ENCODE data around the gene PSMD9.

PSMD9 gene

GRCh38 chr12:121843236-121843982, 45.2 kb upstream of the PSMD9 start:
- Histone ChIP-seq H3K27ac (replicated peaks; ENCODE audit: low read length) (no peak overlapping the region), H3K9ac (ENCODE audit: low read depth, low read length, poor library complexity) (no peak overlapping the region), H2BK12ac (ENCODE audit: low read length) (no peak overlapping the region), H3K4me2 (ENCODE audit: insufficient read depth, low read length, poor library complexity, severe bottlenecking) (no peak overlapping the region), H3K27me3 (ENCODE audit: control insufficient read depth in 3 of 3, insufficient read depth in 3 of 3, low read depth in 1 of 3, low read length in 3 of 3) (no peaks in the 10 kb centered on the region), H3K4me1 (ENCODE audit: control insufficient read depth in 2 of 2, insufficient read depth in 1 of 2, low read depth in 1 of 2, low read length in 2 of 2) (peaks cover 0 to 2% of the 10 kb centered on the region in 2 donors), H2BK15ac (ENCODE audit: low read length) (no peak overlapping the region), H3K14ac (ENCODE audit: low read length) (no peak overlapping the region), H3K79me1 (ENCODE audit: low read depth, low read length) (no peaks in the 10 kb centered on the region), H3K4me3 (ENCODE audit: low read length in 2 of 2) (no peak overlapping the region), H2BK5ac (ENCODE audit: low read length) (no peak overlapping the region), H3K18ac (ENCODE audit: low read length) (peak overlapping the region; percentile 56), H3K36me3 (replicated peaks in 1 of 2; ENCODE audit: control insufficient read depth in 2 of 2, insufficient read depth in 2 of 2, low read length in 2 of 2) (no peaks in the 10 kb centered on the region), H3K23ac (ENCODE audit: low read depth, low read length, poor library complexity) (no peak overlapping the region), H3K9me3 (replicated peaks in 1 of 2; ENCODE audit: control insufficient read depth in 2 of 2, insufficient read depth in 1 of 2, low read depth in 1 of 2, low read length in 2 of 2) (peaks cover 0 to 1% of the 10 kb centered on the region in 2 donors), H4K91ac (ENCODE audit: low read depth, low read length, poor library complexity) (no peak overlapping the region), H2AFZ (ENCODE audit: low read length) (no peak overlapping the region), H2BK120ac (ENCODE audit: low read depth, low read length) (no peak overlapping the region), H4K8ac (ENCODE audit: low read depth, low read length) (no peak overlapping the region), H2AK5ac (ENCODE audit: low read depth, low read length) (no peak overlapping the region), H3K4ac (ENCODE audit: low read length) (no peak overlapping the region)
- WGBS, 2 donors (ENCODE audit: extremely low coverage in 2 of 2, insufficient read length in 2 of 2, insufficient replicate concordance in 1 of 2), result no CpG with 5 or more reads among the region's 13 CpGs
- DNase-seq (ENCODE audit: low spot score), result no peak

- H3K23ac ChIP-seq (ENCODE audit: low read depth, low read length, poor library complexity), result no peak overlapping the region
- no peak overlapping the region for H2BK12ac ChIP-seq (ENCODE audit: low read length)
- no peak overlapping the region for H3K9ac ChIP-seq (ENCODE audit: low read depth, low read length, poor library complexity)
- H3K79me1 ChIP-seq (ENCODE audit: low read depth, low read length), result no peaks in the 10 kb centered on the region
- no peak overlapping the region for H4K91ac ChIP-seq (ENCODE audit: low read depth, low read length, poor library complexity)
- H3K4me3 ChIP-seq (ENCODE audit: low read length in 2 of 2), result no peak overlapping the region
- no peak overlapping the region for H3K4ac ChIP-seq (ENCODE audit: low read length)
- H3K27me3 ChIP-seq (ENCODE audit: control insufficient read depth in 3 of 3, insufficient read depth in 3 of 3, low read depth in 1 of 3, low read length in 3 of 3), result no peaks in the 10 kb centered on the region
- no CpG with 5 or more reads among the region's 1 CpG for WGBS, 2 donors (ENCODE audit: extremely low coverage in 2 of 2, insufficient read length in 2 of 2, insufficient replicate concordance in 1 of 2)
- no peak overlapping the region for H2AK5ac ChIP-seq (ENCODE audit: low read depth, low read length)
- H2BK15ac ChIP-seq (ENCODE audit: low read length), result no peak overlapping the region
- H3K18ac ChIP-seq (ENCODE audit: low read length), result no peak overlapping the region
- no peak overlapping the region for H2BK5ac ChIP-seq (ENCODE audit: low read length)
- H2AFZ ChIP-seq (ENCODE audit: low read length), result no peak overlapping the region
- no peak overlapping the region for H4K8ac ChIP-seq (ENCODE audit: low read depth, low read length)
- no peak overlapping the region for H3K14ac ChIP-seq (ENCODE audit: low read length)
- H2BK120ac ChIP-seq (ENCODE audit: low read depth, low read length), result no peak overlapping the region
- H3K4me1 ChIP-seq (ENCODE audit: control insufficient read depth in 2 of 2, insufficient read depth in 1 of 2, low read depth in 1 of 2, low read length in 2 of 2), result no peaks in the 10 kb centered on the region
- H3K36me3 ChIP-seq (replicated peaks in 1 of 2; ENCODE audit: control insufficient read depth in 2 of 2, insufficient read depth in 2 of 2, low read length in 2 of 2), result no peaks in the 10 kb centered on the region
- no peak overlapping the region for H3K4me2 ChIP-seq (ENCODE audit: insufficient read depth, low read length, poor library complexity, severe bottlenecking)
- DNase-seq (ENCODE audit: low spot score), result no peak
- no peak overlapping the region for H3K27ac ChIP-seq (replicated peaks; ENCODE audit: low read length)
- peaks cover 0 to 1% of the 10 kb centered on the region in 2 donors for H3K9me3 ChIP-seq (replicated peaks in 1 of 2; ENCODE audit: control insufficient read depth in 2 of 2, insufficient read depth in 1 of 2, low read depth in 1 of 2, low read length in 2 of 2)
Measured at GRCh38 chr12:121845701-121846100, 42.9 kb upstream of the PSMD9 start.

DNA sequence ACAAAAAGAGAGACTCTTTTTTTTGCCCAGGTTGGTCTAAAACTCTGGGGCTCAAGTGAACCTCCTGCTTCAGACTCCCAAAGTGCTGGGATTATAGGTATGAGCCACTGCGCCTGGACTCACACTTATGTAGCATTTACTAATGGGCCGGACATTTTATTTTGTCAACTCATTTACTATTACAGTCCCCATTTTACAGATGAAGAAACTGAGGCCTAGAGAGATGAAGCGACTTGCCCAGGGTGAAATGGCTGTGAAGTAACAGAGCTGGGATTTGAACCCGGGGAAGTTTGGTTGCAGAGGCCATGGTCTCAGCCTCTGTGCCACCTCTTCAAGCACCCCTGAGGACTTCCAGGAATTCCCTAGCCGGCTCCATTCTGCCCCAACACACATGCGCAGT, 39.4 kb upstream of the PSMD9 start:
- Histone ChIP-seq H2AK5ac (ENCODE audit: low read depth, low read length) (no peak overlapping the region), H3K14ac (ENCODE audit: low read length) (no peak overlapping the region), H3K27ac (replicated peaks; ENCODE audit: low read length) (no peak overlapping the region), H3K4me3 (ENCODE audit: low read length in 2 of 2) (no peak overlapping the region), H3K36me3 (replicated peaks in 1 of 2; ENCODE audit: control insufficient read depth in 2 of 2, insufficient read depth in 2 of 2, low read length in 2 of 2) (no peaks in the 10 kb centered on the region), H2AFZ (ENCODE audit: low read length) (no peak overlapping the region), H3K4me1 (ENCODE audit: control insufficient read depth in 2 of 2, insufficient read depth in 1 of 2, low read depth in 1 of 2, low read length in 2 of 2) (no peaks in the 10 kb centered on the region), H4K8ac (ENCODE audit: low read depth, low read length) (no peak overlapping the region), H3K27me3 (ENCODE audit: control insufficient read depth in 3 of 3, insufficient read depth in 3 of 3, low read depth in 1 of 3, low read length in 3 of 3) (no peaks in the 10 kb centered on the region), H2BK12ac (ENCODE audit: low read length) (no peak overlapping the region), H3K9me3 (replicated peaks in 1 of 2; ENCODE audit: control insufficient read depth in 2 of 2, insufficient read depth in 1 of 2, low read depth in 1 of 2, low read length in 2 of 2) (peaks cover 0 to 1% of the 10 kb centered on the region in 2 donors), H3K9ac (ENCODE audit: low read depth, low read length, poor library complexity) (no peak overlapping the region), H2BK5ac (ENCODE audit: low read length) (no peak overlapping the region), H3K79me1 (ENCODE audit: low read depth, low read length) (no peaks in the 10 kb centered on the region), H3K4me2 (ENCODE audit: insufficient read depth, low read length, poor library complexity, severe bottlenecking) (no peak overlapping the region), H3K4ac (ENCODE audit: low read length) (no peak overlapping the region), H2BK120ac (ENCODE audit: low read depth, low read length) (no peak overlapping the region), H3K23ac (ENCODE audit: low read depth, low read length, poor library complexity) (no peak overlapping the region), H3K18ac (ENCODE audit: low read length) (no peak overlapping the region), H4K91ac (ENCODE audit: low read depth, low read length, poor library complexity) (no peak overlapping the region), H2BK15ac (ENCODE audit: low read length) (no peak overlapping the region)
- no CpG with 5 or more reads among the region's 6 CpGs for WGBS, 2 donors (ENCODE audit: extremely low coverage in 2 of 2, insufficient read length in 2 of 2, insufficient replicate concordance in 1 of 2)
- DNase-seq (ENCODE audit: low spot score), result no peak

DNA sequence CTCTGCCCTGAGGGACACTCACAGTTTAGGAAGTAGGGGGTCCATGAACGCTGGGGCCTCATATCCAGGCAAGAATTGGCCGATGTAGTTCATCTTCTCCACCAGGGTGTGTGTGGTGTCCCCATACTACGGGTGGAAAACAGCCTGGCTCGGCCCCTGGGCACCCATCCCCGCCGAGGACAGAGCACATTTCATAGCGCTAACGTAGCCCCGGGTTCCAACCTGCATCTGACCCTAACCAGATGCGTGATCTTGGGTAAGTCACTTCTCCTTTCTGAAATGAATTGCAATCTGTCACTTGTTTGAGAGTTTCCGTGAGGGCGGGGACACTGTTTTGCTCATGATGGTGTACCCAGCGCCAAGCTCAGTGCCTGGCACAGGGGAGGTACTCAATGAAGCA, 38.9 kb upstream of the PSMD9 start:
- no peak overlapping the region for H3K23ac ChIP-seq (ENCODE audit: low read depth, low read length, poor library complexity)
- no peak overlapping the region for H2BK5ac ChIP-seq (ENCODE audit: low read length)
- no peak overlapping the region for H4K8ac ChIP-seq (ENCODE audit: low read depth, low read length)
- no peaks in the 10 kb centered on the region for H3K27me3 ChIP-seq (ENCODE audit: control insufficient read depth in 3 of 3, insufficient read depth in 3 of 3, low read depth in 1 of 3, low read length in 3 of 3)
- H3K4ac ChIP-seq (ENCODE audit: low read length), result no peak overlapping the region
- H3K27ac ChIP-seq (replicated peaks; ENCODE audit: low read length), result no peak overlapping the region
- H2BK120ac ChIP-seq (ENCODE audit: low read depth, low read length), result no peak overlapping the region
- peak overlapping the region; percentile 56 for H2AK5ac ChIP-seq (ENCODE audit: low read depth, low read length)
- no peak overlapping the region for H3K4me3 ChIP-seq (ENCODE audit: low read length in 2 of 2)
- no peaks in the 10 kb centered on the region for H3K36me3 ChIP-seq (replicated peaks in 1 of 2; ENCODE audit: control insufficient read depth in 2 of 2, insufficient read depth in 2 of 2, low read length in 2 of 2)
- H4K91ac ChIP-seq (ENCODE audit: low read depth, low read length, poor library complexity), result no peak overlapping the region
- H3K9ac ChIP-seq (ENCODE audit: low read depth, low read length, poor library complexity), result no peak overlapping the region
- H3K9me3 ChIP-seq (replicated peaks in 1 of 2; ENCODE audit: control insufficient read depth in 2 of 2, insufficient read depth in 1 of 2, low read depth in 1 of 2, low read length in 2 of 2), result peaks cover 0 to 1% of the 10 kb centered on the region in 2 donors
- no peak overlapping the region for H2BK12ac ChIP-seq (ENCODE audit: low read length)
- H2BK15ac ChIP-seq (ENCODE audit: low read length), result no peak overlapping the region
- no CpG with 5 or more reads among the region's 13 CpGs for WGBS, 2 donors (ENCODE audit: extremely low coverage in 2 of 2, insufficient read length in 2 of 2, insufficient replicate concordance in 1 of 2)
- H2AFZ ChIP-seq (ENCODE audit: low read length), result no peak overlapping the region
- no peak overlapping the region for H3K14ac ChIP-seq (ENCODE audit: low read length)
- no peaks in the 10 kb centered on the region for H3K4me1 ChIP-seq (ENCODE audit: control insufficient read depth in 2 of 2, insufficient read depth in 1 of 2, low read depth in 1 of 2, low read length in 2 of 2)
- H3K4me2 ChIP-seq (ENCODE audit: insufficient read depth, low read length, poor library complexity, severe bottlenecking), result no peak overlapping the region
- H3K79me1 ChIP-seq (ENCODE audit: low read depth, low read length), result no peaks in the 10 kb centered on the region
- DNase-seq (ENCODE audit: low spot score), result no peak
- no peak overlapping the region for H3K18ac ChIP-seq (ENCODE audit: low read length)

All from neuronal stem cell (in vitro differentiated cells).